Ammon's horn (tissue), 1 donor: ENCODE results near the gene MKRN2OS.
"Not testable (repeated sequence)": the region's sequence is repeated elsewhere in the genome, so short reads cannot be mapped to it uniquely, and the experiment has no call there.

Experiments used
- DNase-seq: peaks from one replicate; pipeline ENCODE4 v3.0.0-alpha.2; 2016; ENCODE audit warnings: low spot score

The MKRN2OS gene

GRCh38 chr3:12561397-12561796, 16.1 kb upstream of the MKRN2OS start:
- DNase-seq = no peak

DNA sequence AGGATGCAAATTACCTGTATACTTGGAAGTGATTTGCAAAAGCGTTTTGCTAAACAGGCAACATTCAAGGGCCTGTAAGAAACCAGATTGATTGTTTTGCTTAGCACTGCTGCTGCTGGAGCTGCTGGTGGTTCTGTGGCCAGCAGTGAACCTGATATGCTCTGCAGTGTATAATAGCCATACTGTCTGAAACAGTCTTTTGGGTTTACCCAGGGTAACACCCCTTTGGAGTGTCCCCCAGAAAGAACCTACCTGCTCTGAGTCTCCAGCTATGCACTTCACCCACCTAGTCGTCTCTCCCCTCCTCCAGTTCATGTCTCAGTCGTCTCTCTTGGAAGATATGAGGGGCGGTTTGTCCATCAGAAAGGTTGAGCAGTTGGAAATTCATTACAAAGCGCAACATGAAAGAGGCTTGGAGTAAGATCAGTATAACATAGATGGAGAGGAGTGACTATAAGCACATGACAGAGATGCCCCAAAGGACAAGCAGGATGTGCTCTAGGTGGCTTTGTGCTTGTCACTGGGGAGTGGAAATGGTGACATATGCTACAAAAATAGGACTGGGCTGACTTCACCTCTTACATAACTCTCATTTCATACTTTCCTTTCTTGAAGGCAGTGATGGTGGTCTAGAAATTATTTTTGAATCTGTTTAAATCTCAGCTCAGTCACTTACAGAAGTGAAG, 15.3 kb upstream of the MKRN2OS start:
- DNase-seq = no peak

GRCh38 chr3:12559520-12559919, 14.2 kb upstream of the MKRN2OS start:
- no peak for DNase-seq

GRCh38 chr3:12558706-12559105, 13.4 kb upstream of the MKRN2OS start:
- no peak for DNase-seq

DNA sequence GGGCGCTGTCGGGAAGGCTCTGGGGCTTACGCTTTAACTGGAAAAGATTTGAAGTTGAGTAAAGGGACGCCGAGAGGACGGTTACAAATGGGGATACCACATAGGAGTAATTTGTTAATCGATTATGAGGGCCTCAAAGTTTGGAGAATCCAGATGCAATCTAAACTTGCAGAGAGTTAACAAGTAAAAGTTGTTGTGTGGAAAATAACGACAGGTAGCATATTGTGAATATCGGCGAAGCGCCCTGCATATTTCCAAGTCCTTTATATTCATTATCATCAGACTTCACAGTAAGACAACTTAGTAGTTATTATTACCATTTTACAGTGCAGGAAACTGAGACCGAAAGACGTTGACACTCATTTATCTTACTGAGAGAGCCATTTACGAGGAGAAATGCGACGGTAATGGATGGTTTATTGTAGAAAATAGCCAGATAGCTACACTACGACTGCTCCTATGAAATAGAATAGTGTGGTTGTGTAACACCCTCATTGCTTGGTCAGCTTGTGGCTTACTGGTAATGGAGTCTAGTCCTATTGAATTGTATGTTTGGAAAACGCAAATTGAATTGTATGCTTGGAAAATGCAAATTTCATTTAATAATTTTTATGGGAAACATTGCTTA, 12.3 kb upstream of the MKRN2OS start:
- no peak for DNase-seq

GRCh38 chr3:12556690-12557472, 11.6 kb upstream of the MKRN2OS start, which contains the start of gene MKRN2:
TSS of gene MKRN2 (plus strand) at chr3:12557087. CDS start at chr3:12557151, 64 bp downstream.
- DNase-seq = peak; percentile 86

- no peak for DNase-seq
Measured at GRCh38 chr3:12556314-12556689, 11.0 kb upstream of the MKRN2OS start.

DNA sequence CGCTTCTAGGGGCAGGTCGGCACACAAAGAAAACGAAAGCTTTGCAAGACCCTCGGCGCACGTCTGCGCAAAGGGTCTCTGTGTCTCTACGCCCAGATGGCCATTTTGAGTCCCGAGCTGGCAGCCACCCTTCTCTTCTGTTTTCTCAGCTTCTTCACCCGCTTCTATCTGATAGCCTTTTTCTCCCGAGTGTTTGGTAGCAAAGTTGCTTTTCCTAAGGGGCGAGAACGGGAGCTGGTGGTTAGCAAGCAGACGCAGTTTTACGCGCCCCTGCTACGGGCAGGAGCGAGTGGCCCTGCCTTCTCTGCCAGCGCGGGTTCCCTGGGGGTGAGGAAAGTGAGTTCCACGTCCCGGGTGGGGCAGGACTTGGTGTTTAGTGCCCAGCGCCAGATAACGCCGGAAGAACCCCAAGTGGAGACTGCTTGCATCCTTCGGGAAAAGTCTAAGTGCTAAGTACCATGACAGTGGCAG, 8.7 kb upstream of the MKRN2OS start:
- peak; percentile 35 for DNase-seq

DNA sequence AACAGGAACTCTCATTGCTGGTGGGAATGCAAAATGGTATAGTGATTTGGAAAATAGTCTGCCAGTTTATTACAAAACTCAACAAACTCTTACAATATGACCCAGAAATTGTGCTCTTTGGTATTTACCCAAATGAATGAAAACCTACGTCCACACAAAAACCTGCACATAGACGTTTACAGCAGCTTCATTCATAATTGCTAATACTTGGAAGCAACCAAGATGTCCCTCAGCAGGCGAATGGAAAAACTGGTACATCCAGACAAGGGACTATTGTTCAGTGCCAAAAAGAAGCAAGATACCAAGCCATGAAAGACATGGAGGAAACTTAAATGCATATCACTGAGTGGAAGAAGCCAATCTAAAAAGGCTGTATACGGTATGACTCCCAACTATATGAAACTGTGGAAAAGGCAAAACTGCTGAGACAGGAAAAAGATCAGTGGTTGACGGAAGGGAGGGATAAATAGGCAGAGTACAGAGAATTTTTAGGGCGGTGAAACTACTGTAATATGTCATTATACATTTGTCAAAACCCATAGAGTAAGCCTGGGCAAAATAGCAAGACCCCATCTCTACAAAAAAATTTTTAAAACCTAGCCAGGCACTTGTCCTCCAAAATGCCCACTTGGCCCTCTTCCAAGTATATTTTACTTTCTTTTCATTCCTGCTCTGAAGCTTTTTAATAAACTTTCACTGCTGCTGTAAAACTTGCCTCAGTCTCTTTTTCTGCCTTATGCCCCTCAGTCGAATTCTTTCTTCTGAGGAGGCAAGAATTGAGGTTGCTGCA, 4.9 kb upstream of the MKRN2OS start:
- DNase-seq = no peak

DNA sequence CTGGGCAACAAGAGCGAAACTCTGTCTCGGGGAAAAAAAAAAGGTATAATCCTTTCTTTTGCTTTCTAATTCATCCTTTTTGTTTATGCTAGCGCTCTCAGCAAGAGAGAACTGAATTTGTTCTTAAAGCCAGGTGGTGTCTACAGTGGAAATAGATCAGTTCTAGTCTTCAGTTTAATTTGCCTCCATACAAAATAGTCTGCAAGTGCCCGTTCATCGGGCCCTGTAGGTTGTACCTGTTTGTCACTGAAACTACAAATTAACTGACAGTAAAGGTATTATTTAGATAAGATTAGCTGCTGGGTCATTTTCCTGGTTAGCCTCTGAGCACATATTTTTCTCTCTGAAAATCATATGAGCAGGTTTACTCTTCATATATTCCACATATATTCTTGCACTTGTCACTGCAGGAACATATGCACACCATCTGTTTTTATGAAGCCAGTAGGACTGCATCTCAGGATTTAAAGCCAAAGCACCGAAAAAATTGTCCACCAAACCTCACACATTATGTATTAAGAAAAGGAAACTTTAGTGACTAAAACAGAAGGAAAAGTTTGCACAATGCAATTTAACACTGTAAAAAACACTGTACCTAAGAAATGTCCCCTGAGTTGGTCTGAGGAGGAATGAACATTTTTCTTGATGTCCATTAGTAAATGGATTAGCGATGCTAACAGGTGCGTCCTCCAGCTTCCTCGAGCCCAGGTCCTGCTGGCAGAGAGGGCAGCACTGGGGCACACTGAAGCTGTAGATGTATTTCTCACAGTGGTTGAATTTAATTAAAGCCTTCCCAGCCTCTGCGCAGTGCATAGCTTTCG, 437 bp downstream of the MKRN2OS start:
- DNase-seq = no peak

DNA sequence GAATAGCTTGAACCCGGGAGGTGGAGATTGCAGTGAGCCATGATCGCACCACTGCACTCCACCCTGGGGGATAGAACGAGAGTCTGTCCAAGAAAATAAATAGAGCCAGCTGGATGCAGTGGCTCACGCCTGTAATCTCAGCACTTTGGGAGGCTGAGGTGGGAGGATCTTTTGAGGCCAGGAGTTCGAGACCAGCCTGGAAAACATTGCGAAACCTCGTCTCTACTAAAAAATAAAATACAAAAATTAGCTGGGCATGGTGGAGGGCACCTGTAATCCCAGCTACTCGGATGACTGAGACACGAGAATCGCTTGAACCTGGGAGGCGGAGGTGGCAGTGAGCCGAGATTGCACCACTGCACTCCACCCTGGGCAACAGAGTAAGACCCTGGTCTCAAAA, 1.8 kb downstream of the MKRN2OS start:
- not testable (repeated sequence) for DNase-seq

GRCh38 chr3:12541625-12542024, 3.7 kb downstream of the MKRN2OS start:
- DNase-seq = no peak

GRCh38 chr3:12536423-12536822, 8.9 kb downstream of the MKRN2OS start:
- DNase-seq = no peak

- peak; percentile 31 for DNase-seq
Measured at GRCh38 chr3:12532182-12532581, 13.1 kb downstream of the MKRN2OS start.

DNA sequence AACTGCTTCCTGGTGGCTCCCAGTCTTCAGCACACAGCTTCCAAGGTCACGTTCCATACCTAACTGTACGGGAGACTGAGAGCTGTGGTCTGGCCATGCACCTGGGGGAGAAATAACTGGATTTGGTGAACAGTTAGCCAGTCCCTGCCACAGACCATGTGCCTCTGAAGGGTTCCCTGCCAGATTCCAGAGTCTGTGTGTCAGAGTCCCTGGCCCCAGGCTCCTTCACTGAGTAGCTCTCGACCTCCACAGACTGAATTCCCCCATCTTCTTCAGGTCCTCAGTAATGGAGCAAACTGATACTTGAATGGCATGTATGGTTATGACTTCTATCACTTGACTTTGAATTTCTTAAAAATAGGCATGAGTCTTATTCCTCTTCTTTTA, 17.5 kb downstream of the MKRN2OS start:
- no peak for DNase-seq

DNA sequence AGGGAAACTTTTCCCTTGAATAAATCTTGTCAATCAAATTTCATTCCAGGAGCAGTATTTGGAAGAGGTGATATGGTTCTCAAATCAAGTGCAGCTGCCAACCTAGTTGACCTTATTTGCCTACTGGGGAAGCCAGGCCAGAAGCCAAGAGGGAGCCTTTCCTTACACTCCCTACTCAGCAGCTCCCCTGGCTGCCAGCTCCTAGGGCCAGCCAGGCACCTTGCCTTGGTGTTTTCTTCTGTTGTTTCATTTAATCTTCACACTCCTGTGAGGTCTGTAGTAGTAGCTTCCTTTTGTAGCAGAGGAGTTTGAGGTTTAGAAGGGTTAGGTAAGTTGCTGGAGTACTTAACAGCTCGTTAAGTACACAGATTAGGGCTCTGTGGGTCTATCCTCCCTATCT, 22.6 kb downstream of the MKRN2OS start:
- DNase-seq = no peak

DNA sequence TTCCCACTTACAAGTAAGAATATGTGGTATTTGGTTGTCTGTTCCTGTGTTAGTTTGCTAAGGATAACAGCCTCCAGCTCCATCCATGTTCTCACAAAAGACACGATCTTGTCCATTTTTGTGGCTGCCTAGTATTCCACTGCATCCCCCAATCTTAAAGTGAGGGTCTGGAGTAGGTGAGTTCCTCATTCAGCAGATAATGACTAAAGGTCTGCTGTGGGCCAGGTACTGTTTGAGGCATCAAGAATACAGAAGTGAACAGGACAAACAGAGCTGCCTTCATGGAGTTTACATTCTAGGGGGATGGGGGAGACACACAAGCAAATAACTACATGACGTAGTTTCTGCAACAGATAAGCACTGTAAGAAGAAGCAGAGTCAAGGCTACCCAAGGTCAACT, 24.3 kb downstream of the MKRN2OS start:
- no peak for DNase-seq

- no peak for DNase-seq
Measured at GRCh38 chr3:12518261-12519028, 26.9 kb downstream of the MKRN2OS start.

DNA sequence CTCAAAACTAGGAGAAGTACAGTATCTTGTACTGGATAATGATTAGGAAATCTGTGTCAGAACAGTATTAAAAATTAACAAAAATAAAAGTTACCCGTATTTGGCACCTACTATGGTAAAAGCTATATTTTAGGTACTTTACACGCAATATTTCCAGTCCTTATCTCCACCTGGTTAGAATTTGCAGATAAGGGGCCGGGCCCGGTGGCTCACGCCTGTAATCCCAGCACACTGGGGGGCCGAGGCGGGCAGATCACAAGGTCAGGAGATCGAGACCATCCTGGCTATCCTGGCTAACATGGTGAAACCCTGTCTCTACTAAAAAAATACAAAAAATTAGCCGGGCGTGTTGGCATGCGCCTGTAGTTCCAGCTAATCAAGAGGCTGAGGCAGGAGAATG, 28.4 kb downstream of the MKRN2OS start:
- no peak for DNase-seq

- no peak for DNase-seq
Measured at GRCh38 chr3:12515631-12516030, 29.7 kb downstream of the MKRN2OS start.
